IMR-90 (cell line): ENCODE measurements around the gene CD27. TPM values are rescaled to one million over a fixed set of nuclear protein-coding genes. Genes with fewer than 3 reads are reported as not detected.

Experiments
- ATAC-seq: fragments of 200-7000 bp; cut with Tn5 transposase; 2 replicates; pipeline ENCODE4 v1.9.1; 2020; ENCODE audit warnings: low read depth, mild to moderate bottlenecking, moderate library complexity
- BruUV-seq: library from RNA; stranded (reverse); fragments of 400-500 nt; replicated peaks from 2 replicates; lab custom pipeline; 2021; lab: Mats Ljungman, UMichigan
- CTCF ChIA-PET: fragments of 300-600 bp; formaldehyde crosslinking; extraction: SDS; loops from one replicate; lab custom pipeline; 2021; ENCODE audit warnings: antibody characterized with exemption; lab: Yijun Ruan, JAX
- POLR2A ChIA-PET: fragments of 300-600 bp; sonication (Branson Sonifier 250); formaldehyde crosslinking; loops from one replicate; lab custom pipeline; 2022; ENCODE audit warnings: antibody characterized with exemption; ENCODE audit not compliant: unreplicated experiment; lab: Charles Lee
- DNase-seq: peaks from one replicate; pipeline ENCODE4 v3.0.0; 2013
- H2AFZ ChIP-seq: replicated peaks from 2 replicates; pipeline ENCODE3; 2013; ENCODE audit warnings: low read length, mild to moderate bottlenecking; ENCODE audit not compliant: poor library complexity
- H2AK5ac ChIP-seq: 2 replicates; pipeline ENCODE4 v1.6.1; 2013; ENCODE audit warnings: low read depth, low read length, inconsistent platforms
- H2AK9ac ChIP-seq: replicated peaks from 2 replicates; pipeline ENCODE3; 2013; ENCODE audit warnings: mild to moderate bottlenecking, low read depth, low read length, moderate library complexity; ENCODE audit not compliant: poor library complexity
- H2BK120ac ChIP-seq: 2 replicates; pipeline ENCODE4 v1.6.1; 2013; ENCODE audit warnings: low read depth, low read length, inconsistent platforms
- H2BK15ac ChIP-seq: 3 replicates; pipeline ENCODE4 v1.6.1; 2013; ENCODE audit warnings: low read depth, low read length, inconsistent platforms
- H2BK20ac ChIP-seq: 2 replicates; pipeline ENCODE4 v1.6.1; 2013; ENCODE audit warnings: low read depth, mild to moderate bottlenecking, inconsistent platforms, low read length, moderate library complexity
- H2BK5ac ChIP-seq: 2 replicates; pipeline ENCODE4 v1.6.1; 2013; ENCODE audit warnings: mild to moderate bottlenecking, low read depth, low read length, inconsistent platforms; ENCODE audit not compliant: poor library complexity, severe bottlenecking
- H3K14ac ChIP-seq: replicated peaks from 2 replicates; pipeline ENCODE4 v1.6.1; 2013; ENCODE audit warnings: low read depth, low read length, inconsistent platforms
- H3K18ac ChIP-seq: 2 replicates; pipeline ENCODE4 v1.6.1; 2013; ENCODE audit warnings: low read depth, low read length, control low read depth
- H3K23ac ChIP-seq: 2 replicates; pipeline ENCODE4 v1.6.1; 2013; ENCODE audit warnings: low read depth, low read length, inconsistent platforms
- H3K27ac ChIP-seq: 2 replicates; pipeline ENCODE4 v1.5.1; 2013; ENCODE audit warnings: mild to moderate bottlenecking, control low read depth, low read length; ENCODE audit not compliant: insufficient read depth
- H3K27me3 ChIP-seq: 2 replicates; pipeline ENCODE4 v1.6.1; 2013; ENCODE audit warnings: low read length; ENCODE audit not compliant: control insufficient read depth, insufficient read depth
- H3K36me3 ChIP-seq: 2 replicates; pipeline ENCODE4 v1.6.1; 2013; ENCODE audit warnings: low read length, mixed read lengths; ENCODE audit not compliant: control insufficient read depth, insufficient read depth
- H3K4ac ChIP-seq: 2 replicates; pipeline ENCODE4 v1.6.1; 2013; ENCODE audit warnings: low read depth, low read length, inconsistent platforms
- H3K4me1 ChIP-seq: 2 replicates; pipeline ENCODE4 v1.6.1; 2013; ENCODE audit warnings: low read length, mixed read lengths; ENCODE audit not compliant: control insufficient read depth, insufficient read depth
- H3K4me2 ChIP-seq: 2 replicates; pipeline ENCODE4 v1.6.1; 2013; ENCODE audit warnings: low read depth, mild to moderate bottlenecking, control low read depth, low read length, moderate library complexity
- H3K4me3 ChIP-seq: 2 replicates; pipeline ENCODE4 v1.5.1; 2013; ENCODE audit warnings: low read depth, mild to moderate bottlenecking, control low read depth, low read length, moderate library complexity; ENCODE audit not compliant: insufficient read depth
- H3K56ac ChIP-seq: 2 replicates; pipeline ENCODE4 v1.6.1; 2013; ENCODE audit warnings: low read length, inconsistent platforms; ENCODE audit not compliant: insufficient read depth; ENCODE audit errors: extremely low read depth
- H3K79me1 ChIP-seq, 2 experiments: 2 replicates each; pipeline ENCODE4 v1.6.1; 2013; ENCODE audit warnings: low read length in 2 of 2, inconsistent platforms in 1 of 2, low read depth in 1 of 2
- H3K9ac ChIP-seq: 2 replicates; pipeline ENCODE4 v1.6.1; 2013; ENCODE audit warnings: low read depth, low read length, control low read depth
- H3K9me1 ChIP-seq: 2 replicates; pipeline ENCODE4 v1.6.1; 2013; ENCODE audit warnings: low read length, inconsistent platforms; ENCODE audit not compliant: insufficient read depth
- H3K9me3 ChIP-seq: 2 replicates; pipeline ENCODE4 v1.6.1; 2013; ENCODE audit warnings: low read length; ENCODE audit not compliant: control insufficient read depth, insufficient read depth
- H4K20me1 ChIP-seq: 2 replicates; pipeline ENCODE4 v1.6.1; 2013; ENCODE audit warnings: low read length, inconsistent platforms; ENCODE audit not compliant: insufficient read depth
- H4K5ac ChIP-seq: 2 replicates; pipeline ENCODE4 v1.6.1; 2013; ENCODE audit warnings: mild to moderate bottlenecking, low read depth, low read length, control low read depth
- H4K8ac ChIP-seq, 2 experiments: 2 replicates each; pipeline ENCODE4 v1.6.1; 2013; ENCODE audit warnings: low read depth in 2 of 2, low read length in 2 of 2, control low read depth in 1 of 2, inconsistent platforms in 1 of 2
- H4K91ac ChIP-seq: 2 replicates; pipeline ENCODE4 v1.6.1; 2013; ENCODE audit warnings: low read depth, low read length, inconsistent platforms; ENCODE audit not compliant: insufficient read depth
- BHLHE40 ChIP-seq: fragments of 150-350 bp; IDR thresholded peaks from 2 replicates; pipeline ENCODE4 v1.6.1; 2016; ENCODE audit warnings: mild to moderate bottlenecking, low read depth, low read length
- CEBPB ChIP-seq: IDR thresholded peaks from 2 replicates; pipeline ENCODE4 v1.6.1; 2012; ENCODE audit warnings: low read depth, low read length, improper control_type of control experiment
- CHD1 ChIP-seq: IDR thresholded peaks from 2 replicates; pipeline ENCODE4 v1.6.1; 2012; ENCODE audit warnings: low read depth, low read length, improper control_type of control experiment
- CTCF ChIP-seq: conservative IDR thresholded peaks from 2 replicates; pipeline ENCODE4 v1.5.1; 2012; ENCODE audit warnings: mild to moderate bottlenecking, low read depth, low read length, improper control_type of control experiment
- ELK1 ChIP-seq: fragments of 150-350 bp; IDR thresholded peaks from 2 replicates; pipeline ENCODE4 v1.6.1; 2016; ENCODE audit warnings: low read depth, mild to moderate bottlenecking, low read length, moderate library complexity, borderline replicate concordance
- FOS ChIP-seq: fragments of 150-350 bp; IDR thresholded peaks from 2 replicates; pipeline ENCODE4 v1.6.1; 2016; ENCODE audit warnings: low read depth, low read length
- MAFK ChIP-seq: IDR thresholded peaks from 2 replicates; pipeline ENCODE4 v1.6.1; 2012; ENCODE audit warnings: low read depth, low read length, improper control_type of control experiment
- MAZ ChIP-seq: IDR thresholded peaks from 2 replicates; pipeline ENCODE4 v1.6.1; 2012; ENCODE audit warnings: low read depth, mild to moderate bottlenecking, low read length, improper control_type of control experiment, moderate library complexity, borderline replicate concordance
- MXI1 ChIP-seq: IDR thresholded peaks from 2 replicates; pipeline ENCODE4 v1.6.1; 2012; ENCODE audit warnings: low read depth, mild to moderate bottlenecking, low read length, moderate library complexity, borderline replicate concordance
- NFE2L2 ChIP-seq: fragments of 150-350 bp; IDR thresholded peaks from 2 replicates; pipeline ENCODE4 v1.6.1; 2016; ENCODE audit warnings: low read depth, mild to moderate bottlenecking, low read length
- POLR2A ChIP-seq: IDR thresholded peaks from 2 replicates; pipeline ENCODE4 v1.6.1; 2012; ENCODE audit warnings: mild to moderate bottlenecking, low read depth, low read length
- RAD21 ChIP-seq: IDR thresholded peaks from 2 replicates; pipeline ENCODE4 v1.6.1; 2012; ENCODE audit warnings: low read length, improper control_type of control experiment
- RCOR1 ChIP-seq: IDR thresholded peaks from 2 replicates; pipeline ENCODE4 v1.6.1; 2012; ENCODE audit warnings: mild to moderate bottlenecking, low read length, improper control_type of control experiment; ENCODE audit not compliant: insufficient replicate concordance
- RFX5 ChIP-seq: IDR thresholded peaks from 2 replicates; pipeline ENCODE4 v1.8.0; 2012; ENCODE audit warnings: low read depth, mild to moderate bottlenecking, low read length, moderate library complexity
- SMC3 ChIP-seq: fragments of 150-350 bp; IDR thresholded peaks from 2 replicates; pipeline ENCODE4 v1.6.1; 2016; ENCODE audit warnings: low read depth, mild to moderate bottlenecking, antibody characterized with exemption, low read length, moderate library complexity
- USF2 ChIP-seq: fragments of 150-350 bp; IDR thresholded peaks from 2 replicates; pipeline ENCODE4 v1.6.1; 2017; ENCODE audit warnings: mild to moderate bottlenecking, antibody characterized with exemption, low read length, low read depth
- WGBS, 2 experiments: methylation state at CpG; one replicate each; pipeline versions ENCODE4 v1.1.5 to v1.1.7; 2013; ENCODE audit warnings: missing lambda C conversion rate in 2 of 2; ENCODE audit not compliant: insufficient read length in 1 of 2; ENCODE audit errors: extremely low coverage in 2 of 2; 5-methylcytosine and 5-hydroxymethylcytosine counted together
- dilution Hi-C: fragments of 300-500 bp; cut with HindIII; formaldehyde crosslinking; loops from one replicate; pipeline ENCODE4 v1.14.3; 2018; ENCODE audit warnings: low sequenced_read_pairs; ENCODE audit not compliant: unreplicated experiment
- in situ Hi-C: fragments of 300-500 bp; cut with MboI; formaldehyde crosslinking; loops from 3 replicates; pipeline ENCODE4 v1.14.3; 2019; ENCODE audit warnings: low sequenced_read_pairs, inconsistent platforms, mixed read lengths
- intact Hi-C: fragments of 100-400 bp; cut with micrococcal nuclease; formaldehyde crosslinking; loops from 2 replicates; pipeline ENCODE4 v1.10.0; 2022
- polyA plus RNA-seq, 3 experiments: library from polyadenylated mRNA; depleted of rRNA; stranded (reverse); fragments of >200 nt; gene quantifications; 2 replicates each; pipeline ENCODE4 v1.2.3, GENCODE V29; 2012; ENCODE audit warnings: low replicate concordance in 1 of 3
- total RNA-seq: library from RNA; depleted of rRNA; stranded (reverse); fragments of >200 nt; gene quantifications from 2 replicates; pipeline ENCODE4 v1.2.3, GENCODE V29; 2012

Gene CD27
- total and polyA plus RNA-seq, 2 of the 4 experiments (the other 2 are of a cell fraction): 0.07 TPM; not detected in 1

- Histone ChIP-seq H2AK9ac (no peak overlapping the region), H2BK120ac (no peak overlapping the region), H2BK5ac (no peak overlapping the region), H2BK20ac (no peak overlapping the region), H3K4me2 (no peak overlapping the region), H2BK15ac (no peak overlapping the region), H3K9ac (no peak overlapping the region), H4K5ac (no peak overlapping the region), H3K56ac (no peak overlapping the region), H4K20me1 (peaks cover 5% of the 10 kb centered on the region; the same call in 1 of the 2 replicates), H3K4me1 (no peaks in the 10 kb centered on the region), H3K9me1 (0 out of 2 replicates have a peak, but pooled peaks cover 4% of the 10 kb centered on the region), H3K27me3 (no peaks in the 10 kb centered on the region), H3K4me3 (no peak overlapping the region), H3K27ac (no peak overlapping the region), H2AFZ (no peak overlapping the region), H3K18ac (no peak overlapping the region), H3K9me3 (no peaks in the 10 kb centered on the region), H3K23ac (no peak overlapping the region), H4K8ac (no peak overlapping the region), H3K14ac (no peak overlapping the region), H3K36me3 (peaks cover 57% of the 10 kb centered on the region), H3K4ac (no peak overlapping the region), H2AK5ac (no peak overlapping the region), H3K79me1 (peaks cover 8 to 23% of the 10 kb centered on the region in 2 experiments; a peak in 3 of 4 replicates), H4K91ac (no peak overlapping the region)
- in situ Hi-C loops (loop anchor here (5.0 to 25.0 kb wide), 4 partner anchors 41 to 401 kb away; no protein-coding TSS in a partner anchor), intact Hi-C loops (no loop called here), dilution Hi-C loops (no loop called here)
- ATAC-seq (no peak), DNase-seq (no peak)
- BruUV-seq: no TSS peak
- ChIA-PET CTCF (no interaction called here), POLR2A (no interaction called here)
- TF ChIP-seq RFX5 (no peak), NFE2L2 (no peak), RAD21 (no peak), SMC3 (no peak), ELK1 (no peak), RCOR1 (no peak), BHLHE40 (no peak), POLR2A (no peak), CTCF (no peak), MXI1 (no peak), MAFK (no peak), FOS (no peak), CHD1 (no peak), MAZ (no peak), USF2 (no peak), CEBPB (no peak)
- no CpG with 5 or more reads among the region's 7 CpGs for WGBS, 2 experiments
These were observed 18.5 kb downstream of the CD27 start for GRCh38 chr12:6463216-6463615.
